Activated gamma-delta T cell treated with anti-CD3 and anti-CD28 coated beads, Interleukin-2, amount 50 U/mL, for 16 hours (primary cell): Measurements from ENCODE around the gene GRIN3A.
"Not testable (repeated sequence)": the region's sequence is repeated elsewhere in the genome, so short reads cannot be mapped to it uniquely, and the experiment has no call there.

Experiments
- DNase-seq: peaks from one replicate; pipeline ENCODE4 v3.0.0-alpha.2; 2020; ENCODE audit warnings: low read depth

GRIN3A gene

GRCh38 chr9:101632611-101633010 lies 105.8 kb downstream of the GRIN3A start:
- no peak for DNase-seq

- DNase-seq = no peak
These were observed 106.6 kb downstream of the GRIN3A start for GRCh38 chr9:101631892-101632291.

GRCh38 chr9:101629636-101630035 lies 108.8 kb downstream of the GRIN3A start:
- DNase-seq = no peak

GRCh38 chr9:101628173-101628572 lies 110.3 kb downstream of the GRIN3A start:
- DNase-seq = no peak

GRCh38 chr9:101626295-101626694 lies 112.2 kb downstream of the GRIN3A start:
- no peak for DNase-seq

GRCh38 chr9:101625876-101626275 lies 112.6 kb downstream of the GRIN3A start:
- DNase-seq = no peak

GRCh38 chr9:101620452-101620851 lies 118.0 kb downstream of the GRIN3A start:
- no peak for DNase-seq

- no peak for DNase-seq
These were observed 119.7 kb downstream of the GRIN3A start for GRCh38 chr9:101618698-101619097.

- DNase-seq = no peak
These were observed 132.9 kb downstream of the GRIN3A start for GRCh38 chr9:101605547-101605946.

GRCh38 chr9:101604296-101604695 lies 134.2 kb downstream of the GRIN3A start:
- DNase-seq = no peak

GRCh38 chr9:101601904-101602765 lies 136.3 kb downstream of the GRIN3A start:
- DNase-seq = no peak

GRCh38 chr9:101594796-101595195 lies 143.7 kb downstream of the GRIN3A start, which contains the start of gene PPP3R2:
Gene PPP3R2 (minus strand): TSS chr9:101594969. CDS start chr9:101594921, 48 bp downstream.
- DNase-seq = no peak

GRCh38 chr9:101593345-101593744 lies 145.1 kb downstream of the GRIN3A start:
- DNase-seq = no peak

GRCh38 chr9:101592788-101593187 lies 145.7 kb downstream of the GRIN3A start:
- no peak for DNase-seq

GRCh38 chr9:101591787-101592446 lies 146.5 kb downstream of the GRIN3A start:
- no peak for DNase-seq

GRCh38 chr9:101590901-101591300 lies 147.5 kb downstream of the GRIN3A start:
- DNase-seq = no peak

GRCh38 chr9:101590074-101590473 lies 148.4 kb downstream of the GRIN3A start:
- DNase-seq = not testable (repeated sequence)

- no peak for DNase-seq
These were observed 151.0 kb downstream of the GRIN3A start for GRCh38 chr9:101587332-101588043.

- no peak for DNase-seq
These were observed 151.8 kb downstream of the GRIN3A start for GRCh38 chr9:101586651-101587050.

- no peak for DNase-seq
These were observed 152.7 kb downstream of the GRIN3A start for GRCh38 chr9:101585740-101586139.

GRCh38 chr9:101582553-101582952 lies 155.9 kb downstream of the GRIN3A start:
- no peak for DNase-seq

GRCh38 chr9:101579711-101580545 lies 158.5 kb downstream of the GRIN3A start:
- DNase-seq = no peak
